ENCODE results near the gene AIMP1. TPM values are rescaled to one million over a fixed set of nuclear protein-coding genes. Genes with fewer than 3 reads are reported as not detected.

AIMP1 gene
- total RNA-seq, 4 donors from 2014 or later: 26.5 to 33.0 (median 30.0) TPM

DNA sequence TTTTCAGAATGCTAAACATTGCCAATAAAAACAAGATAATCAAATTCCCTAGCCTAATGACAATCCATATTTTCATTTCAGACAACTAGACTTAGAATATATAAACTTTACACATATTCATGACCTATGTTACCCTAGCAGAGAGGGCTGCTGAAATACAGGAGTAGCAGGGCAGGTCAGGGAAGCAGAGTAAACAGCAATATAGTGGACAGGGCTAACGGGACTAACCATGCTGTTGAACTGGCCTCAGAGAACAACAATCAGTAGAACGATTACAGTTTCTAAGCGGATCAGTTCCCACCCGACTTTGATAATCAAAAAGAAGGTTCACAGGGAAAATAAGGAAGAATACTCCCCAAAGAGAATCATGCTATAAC, 14.3 kb upstream of the AIMP1 start:
- H3K4me3 ChIP-seq (replicated peaks in 1 of 3): no peak overlapping the region
- intact Hi-C loops (cut with DNase I): no loop called here
- TF ChIP-seq POLR2A (IDR thresholded peaks at IDR 0.05): no peak
- no peak overlapping the region for H3K27ac ChIP-seq
- H3K27me3 ChIP-seq: no peaks in the 10 kb centered on the region
- no peaks in the 10 kb centered on the region for H3K36me3 ChIP-seq
- DNase-seq: no peak
- H3K4me1 ChIP-seq: no peaks in the 10 kb centered on the region
- WGBS, 2 donors: 87 to 93% methylated on average over 4 of the region's 4 CpGs
- H3K9me3 ChIP-seq: no peaks in the 10 kb centered on the region

DNA sequence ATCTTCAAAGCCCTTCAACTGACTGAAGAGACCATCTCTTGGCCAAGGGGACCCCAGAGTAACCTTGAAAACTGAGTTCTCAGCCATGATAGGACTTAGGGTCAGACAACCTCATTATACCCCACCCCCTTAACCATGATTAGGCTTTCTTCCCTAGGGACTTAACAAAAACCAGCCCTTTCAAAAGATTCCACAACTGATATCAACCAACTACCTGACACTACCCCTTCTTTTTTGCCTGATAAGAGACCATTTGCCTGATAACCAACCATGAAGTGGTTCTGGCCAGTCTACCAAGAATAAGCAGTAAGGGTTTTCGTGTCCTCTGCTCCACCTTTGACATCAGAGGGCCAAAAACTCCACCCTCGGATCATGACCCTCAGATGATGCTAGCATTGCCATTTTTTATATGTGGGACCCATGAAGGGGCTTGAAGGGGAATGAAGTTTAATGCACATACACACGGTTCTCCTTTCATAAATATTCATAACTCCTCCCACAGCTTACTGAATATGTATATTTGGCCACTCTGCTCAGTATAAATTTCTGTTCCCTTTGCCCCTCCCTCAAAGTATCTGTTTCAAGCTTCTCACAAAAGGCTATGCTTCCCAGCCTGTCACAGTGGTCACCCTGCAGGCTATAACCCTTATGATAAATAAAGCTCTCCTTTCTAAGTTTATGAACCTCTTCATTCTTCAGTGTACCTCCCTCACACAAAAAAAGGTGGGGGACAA, 12.6 kb upstream of the AIMP1 start:
- H3K9me3 ChIP-seq: no peaks in the 10 kb centered on the region
- H3K4me3 ChIP-seq (replicated peaks in 1 of 3): no peak overlapping the region
- intact Hi-C loops (cut with DNase I): no loop called here
- no peaks in the 10 kb centered on the region for H3K27me3 ChIP-seq
- DNase-seq: no peak
- no peaks in the 10 kb centered on the region for H3K36me3 ChIP-seq
- 92 to 95% methylated on average over 3 of the region's 3 CpGs for WGBS, 2 donors
- H3K27ac ChIP-seq: no peak overlapping the region
- no peaks in the 10 kb centered on the region for H3K4me1 ChIP-seq
- no peak for TF ChIP-seq POLR2A (IDR thresholded peaks at IDR 0.05)
- TF ChIP-seq, protein P1, sequence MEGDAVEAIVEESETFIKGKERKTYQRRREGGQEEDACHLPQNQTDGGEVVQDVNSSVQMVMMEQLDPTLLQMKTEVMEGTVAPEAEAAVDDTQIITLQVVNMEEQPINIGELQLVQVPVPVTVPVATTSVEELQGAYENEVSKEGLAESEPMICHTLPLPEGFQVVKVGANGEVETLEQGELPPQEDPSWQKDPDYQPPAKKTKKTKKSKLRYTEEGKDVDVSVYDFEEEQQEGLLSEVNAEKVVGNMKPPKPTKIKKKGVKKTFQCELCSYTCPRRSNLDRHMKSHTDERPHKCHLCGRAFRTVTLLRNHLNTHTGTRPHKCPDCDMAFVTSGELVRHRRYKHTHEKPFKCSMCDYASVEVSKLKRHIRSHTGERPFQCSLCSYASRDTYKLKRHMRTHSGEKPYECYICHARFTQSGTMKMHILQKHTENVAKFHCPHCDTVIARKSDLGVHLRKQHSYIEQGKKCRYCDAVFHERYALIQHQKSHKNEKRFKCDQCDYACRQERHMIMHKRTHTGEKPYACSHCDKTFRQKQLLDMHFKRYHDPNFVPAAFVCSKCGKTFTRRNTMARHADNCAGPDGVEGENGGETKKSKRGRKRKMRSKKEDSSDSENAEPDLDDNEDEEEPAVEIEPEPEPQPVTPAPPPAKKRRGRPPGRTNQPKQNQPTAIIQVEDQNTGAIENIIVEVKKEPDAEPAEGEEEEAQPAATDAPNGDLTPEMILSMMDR (IDR thresholded peaks at IDR 0.05): no peak

DNA sequence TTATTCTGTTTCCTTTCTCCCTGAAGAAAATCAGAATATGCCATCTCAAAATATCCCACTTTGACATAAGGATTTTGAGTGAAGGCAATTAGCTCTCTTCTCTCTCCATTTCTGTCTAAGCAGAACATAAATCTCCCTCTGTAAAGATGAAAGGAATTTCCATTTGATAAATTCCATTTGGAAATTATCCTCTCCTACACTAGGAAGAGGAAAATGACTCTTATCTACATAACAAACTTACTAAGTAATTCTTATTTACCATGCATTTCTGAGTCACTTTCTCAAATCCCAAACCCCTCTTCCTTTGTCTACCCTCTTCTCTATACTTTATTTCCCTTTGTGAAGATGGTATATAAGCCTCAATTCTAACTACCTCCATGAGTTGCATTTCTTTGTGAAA, 11.7 kb upstream of the AIMP1 start:
- no peaks in the 10 kb centered on the region for H3K9me3 ChIP-seq
- no peaks in the 10 kb centered on the region for H3K27me3 ChIP-seq
- H3K27ac ChIP-seq: no peak overlapping the region
- TF ChIP-seq, protein P1 (IDR thresholded peaks at IDR 0.05): no peak
- no peak for TF ChIP-seq POLR2A (IDR thresholded peaks at IDR 0.05)
- no peaks in the 10 kb centered on the region for H3K36me3 ChIP-seq
- no peak for DNase-seq
- intact Hi-C loops (cut with DNase I): no loop called here
- H3K4me3 ChIP-seq (replicated peaks in 1 of 3): no peak overlapping the region
- H3K4me1 ChIP-seq: no peaks in the 10 kb centered on the region

DNA sequence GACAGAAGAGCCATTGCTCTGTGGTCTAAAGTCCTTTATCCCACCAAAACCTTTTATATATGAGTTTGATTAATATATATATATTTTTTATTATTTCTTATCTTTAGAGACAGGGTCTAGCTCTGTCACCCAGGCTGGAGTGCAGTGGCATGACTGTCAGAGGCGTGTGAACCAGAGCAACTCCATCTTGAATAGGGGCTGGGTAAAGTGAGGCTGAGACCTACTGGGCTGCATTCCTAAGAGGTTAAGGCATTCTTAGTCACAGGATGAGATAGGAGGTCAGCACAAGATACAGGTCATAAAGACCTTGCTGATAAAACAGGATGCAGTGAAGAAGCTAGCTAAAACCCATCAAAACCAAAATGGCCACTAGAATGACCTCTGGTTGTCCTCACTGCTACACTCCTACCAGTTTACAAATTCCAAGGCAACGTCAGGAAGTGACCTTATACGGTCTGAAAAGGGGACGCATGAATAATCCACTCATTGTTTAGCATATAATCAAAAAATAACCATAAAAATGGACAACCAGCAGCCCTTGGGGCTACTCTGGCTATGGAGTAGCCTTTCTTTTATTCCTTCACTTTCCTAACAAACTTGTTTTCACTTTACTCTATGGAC, 10.8 kb upstream of the AIMP1 start:
- Histone ChIP-seq H3K27me3 (no peaks in the 10 kb centered on the region), H3K9me3 (no peaks in the 10 kb centered on the region), H3K4me3 (replicated peaks in 1 of 3) (no peak overlapping the region), H3K4me1 (no peaks in the 10 kb centered on the region), H3K27ac (no peak overlapping the region), H3K36me3 (no peaks in the 10 kb centered on the region)
- no peak for DNase-seq
- TF ChIP-seq POLR2A (IDR thresholded peaks at IDR 0.05): no peak
- TF ChIP-seq, protein P1 (IDR thresholded peaks at IDR 0.05): no peak
- intact Hi-C loops (cut with DNase I): no loop called here
- 94% methylated on average over 4 of the region's 4 CpGs for WGBS, 2 donors

DNA sequence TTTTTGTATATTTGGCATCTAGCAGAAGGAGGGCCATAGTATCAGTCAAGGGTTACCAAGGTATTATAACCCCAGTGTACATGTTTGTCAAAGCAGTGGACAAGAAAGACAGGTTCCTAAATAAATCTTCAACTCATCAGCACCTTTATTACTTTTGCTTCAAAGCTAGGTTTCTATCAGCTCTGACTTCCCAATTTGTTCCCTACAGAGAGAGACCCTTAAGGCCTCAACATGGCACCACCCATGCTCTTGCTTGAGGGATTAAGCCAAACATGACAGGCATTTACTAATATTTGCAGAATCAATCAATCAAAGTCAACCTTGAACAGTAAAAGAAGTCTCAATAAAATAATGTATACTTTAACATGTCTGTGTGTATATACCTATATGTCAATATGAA, 9.8 kb upstream of the AIMP1 start:
- H3K27me3 ChIP-seq: no peaks in the 10 kb centered on the region
- intact Hi-C loops (cut with DNase I): no loop called here
- TF ChIP-seq, protein P1 (IDR thresholded peaks at IDR 0.05): no peak
- TF ChIP-seq POLR2A (IDR thresholded peaks at IDR 0.05): no peak
- no peaks in the 10 kb centered on the region for H3K4me1 ChIP-seq
- no peaks in the 10 kb centered on the region for H3K9me3 ChIP-seq
- DNase-seq: no peak
- no peak overlapping the region for H3K4me3 ChIP-seq (replicated peaks in 1 of 3)
- no peak overlapping the region for H3K27ac ChIP-seq
- H3K36me3 ChIP-seq: no peaks in the 10 kb centered on the region
